Fibroblast of skin of left biceps (primary cell): Measurements from ENCODE around the gene ETS1.

ENCODE experiments used
- DNase-seq, 2 experiments: peaks; one replicate each; pipeline ENCODE4 v3.0.0-alpha.2; 2013; ENCODE audit warnings: low read depth in 2 of 2

ETS1 gene

DNA sequence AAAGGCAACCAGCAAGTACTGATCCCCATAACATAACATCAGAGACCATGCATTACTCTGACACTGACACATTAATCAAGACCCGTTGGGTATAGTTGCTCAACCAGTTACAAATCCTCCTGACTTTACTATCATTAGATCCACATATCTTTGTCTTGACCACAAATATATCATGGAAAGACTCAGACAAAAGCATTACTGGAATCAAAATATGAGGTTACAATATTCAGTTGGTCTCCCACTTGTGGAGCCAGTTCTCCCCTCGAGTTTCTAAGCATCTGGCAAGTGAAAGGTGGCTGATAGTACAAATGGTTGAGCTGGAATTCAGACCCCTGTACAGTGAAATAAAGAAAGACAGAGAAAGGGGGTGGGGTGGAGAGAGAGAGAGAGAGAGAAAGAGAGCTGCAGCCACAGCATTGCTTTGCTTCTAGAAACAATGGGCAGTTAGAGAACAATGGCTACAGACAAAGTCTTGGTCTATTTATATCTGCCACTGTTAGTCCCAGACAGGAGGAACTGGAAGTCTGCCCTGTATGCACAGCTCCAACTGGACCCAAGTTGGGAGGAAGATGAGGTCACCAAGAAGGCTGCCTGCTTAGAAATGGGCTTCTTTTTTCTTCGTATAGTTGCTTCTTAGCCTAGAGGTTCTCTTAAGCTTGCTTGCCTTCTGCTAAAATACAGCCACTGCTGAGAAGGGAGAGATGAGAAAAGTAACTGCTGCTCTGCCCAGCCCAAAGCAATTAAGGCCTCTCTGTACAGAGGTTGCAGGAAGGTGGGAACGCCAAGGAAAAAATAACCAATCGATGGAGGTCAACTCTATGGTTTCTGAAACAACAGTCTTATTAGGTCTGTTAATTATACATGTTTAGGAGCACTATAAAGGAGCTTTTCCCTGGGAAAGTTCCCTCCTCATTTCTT, 85.5 kb downstream of the ETS1 start:
- DNase-seq, result peak in 1 of 2 experiments; percentile 62

- no peak for DNase-seq
These were observed 86.3 kb downstream of the ETS1 start for GRCh38 chr11:128501008-128501407.

DNA sequence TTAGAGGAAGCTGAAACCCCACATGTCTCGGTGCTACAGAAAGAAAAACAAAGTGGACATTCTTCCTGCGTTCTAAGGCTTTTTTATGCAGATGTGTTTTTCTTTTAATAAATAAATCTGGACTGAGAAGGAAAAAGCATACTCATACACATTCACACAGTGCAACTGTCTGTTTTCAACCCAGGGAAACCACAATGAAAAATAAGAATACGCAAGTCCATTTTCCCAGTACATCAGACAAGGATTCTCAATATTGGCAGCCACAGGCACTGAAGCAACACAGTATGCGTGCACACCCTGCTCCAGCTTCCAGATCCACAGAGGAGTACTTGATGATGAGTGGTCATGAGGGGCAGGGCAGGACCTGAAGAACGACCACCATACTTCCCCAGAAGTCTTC, 86.9 kb downstream of the ETS1 start:
- DNase-seq, result no peak

GRCh38 chr11:128499613-128500253, 87.6 kb downstream of the ETS1 start:
- no peak for DNase-seq

GRCh38 chr11:128498721-128499245, 88.6 kb downstream of the ETS1 start:
- DNase-seq, result no peak

GRCh38 chr11:128497776-128498095, 89.6 kb downstream of the ETS1 start:
- DNase-seq, result no peak

DNA sequence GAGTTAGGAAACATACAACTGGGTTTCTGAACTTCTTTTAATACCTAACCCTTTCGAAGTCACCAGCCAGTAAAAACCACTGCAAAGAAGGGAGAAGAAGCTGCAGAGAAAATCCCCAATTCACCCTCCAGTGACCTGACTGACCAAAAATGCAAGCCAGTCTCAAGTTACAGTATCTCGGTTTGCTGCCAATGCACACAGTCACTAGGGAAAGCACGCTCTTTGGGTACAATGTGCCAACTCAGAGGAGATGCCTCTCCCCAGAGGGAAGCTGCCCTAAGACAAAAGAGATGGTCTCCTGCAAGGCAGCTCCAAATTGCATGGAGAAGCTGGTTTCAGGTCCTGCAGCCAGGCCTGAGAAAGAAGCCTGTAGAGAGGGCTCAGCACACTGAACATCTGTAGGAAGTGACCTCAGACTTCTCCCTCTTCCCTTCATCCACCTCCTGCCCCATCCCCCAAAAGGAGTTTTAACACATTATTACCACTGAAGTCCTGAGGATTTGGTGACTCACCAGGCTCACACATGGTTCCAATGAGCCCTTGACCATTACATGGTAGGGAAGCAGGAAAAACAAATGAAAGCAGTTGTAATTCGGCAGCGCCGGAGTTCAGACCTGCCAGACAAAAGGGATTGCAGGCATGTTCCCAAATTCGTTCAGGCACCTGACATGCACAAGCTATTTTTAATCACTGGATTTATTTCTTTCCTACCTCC, 90.1 kb downstream of the ETS1 start:
- DNase-seq, result peak; percentile 99

- DNase-seq, result no peak
These were observed 90.7 kb downstream of the ETS1 start for GRCh38 chr11:128496692-128497060.

DNA sequence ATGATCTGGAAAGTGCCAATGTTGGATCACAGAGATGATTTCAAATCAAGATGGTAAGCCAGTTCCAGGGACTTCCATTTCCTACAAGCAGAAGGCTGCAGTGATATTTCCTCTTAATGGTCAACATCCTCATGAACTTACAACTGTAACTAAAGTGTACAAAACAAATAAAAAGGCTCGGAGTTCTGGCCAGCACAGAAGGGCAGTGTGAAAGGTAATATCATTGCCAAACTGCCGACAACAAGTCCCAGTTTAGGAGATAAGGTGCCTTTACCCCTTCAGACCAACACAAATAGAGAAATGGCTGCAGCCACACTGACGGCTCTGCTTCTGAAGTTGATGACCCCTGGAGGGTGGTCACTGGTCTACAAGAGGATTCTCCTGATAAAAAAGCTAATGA, 91.1 kb downstream of the ETS1 start:
- DNase-seq, result no peak

DNA sequence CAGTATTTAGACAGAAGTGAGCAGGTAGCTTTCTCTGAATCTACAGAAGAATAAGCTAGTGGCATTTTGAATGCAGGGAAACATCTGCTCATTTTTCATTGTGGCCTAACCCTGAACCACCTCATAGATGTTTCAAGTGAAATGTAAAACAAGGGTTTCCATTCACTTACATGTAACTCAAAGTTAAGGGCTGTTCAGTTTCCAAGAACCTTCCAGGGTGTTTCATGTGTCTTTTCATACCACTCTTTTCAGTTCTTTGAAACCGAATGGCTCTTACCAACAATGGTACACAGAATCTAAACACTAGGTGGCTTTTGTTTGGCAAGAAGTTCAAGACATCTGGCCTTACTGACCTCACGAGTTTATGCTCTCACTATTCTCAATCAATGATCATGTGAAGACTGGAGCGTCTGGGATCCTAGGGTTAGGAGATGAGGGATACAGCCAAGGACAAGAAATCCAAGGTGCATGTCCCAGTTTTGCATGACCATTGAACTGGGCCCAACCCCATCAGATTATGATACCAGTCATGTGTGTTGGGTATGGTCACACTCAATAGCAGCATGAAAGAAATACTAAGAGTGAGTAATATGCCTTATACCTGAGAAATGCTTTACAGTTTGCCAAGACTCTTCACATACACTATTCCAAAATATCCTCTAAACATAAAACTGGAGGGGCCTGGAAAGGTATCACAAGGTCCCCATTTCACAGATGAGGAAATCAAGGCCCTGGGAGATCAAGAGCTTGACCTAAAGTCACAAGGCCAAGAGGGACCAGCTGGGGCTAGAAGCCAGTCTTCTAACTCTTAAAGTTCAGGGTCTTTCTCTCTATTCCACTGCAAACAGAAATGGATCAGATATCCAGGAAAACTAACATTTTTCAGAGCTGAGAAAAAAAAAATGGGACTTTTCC, 92.7 kb downstream of the ETS1 start:
- no peak for DNase-seq

- DNase-seq, result no peak
These were observed 93.8 kb downstream of the ETS1 start for GRCh38 chr11:128493570-128493965.

GRCh38 chr11:128492903-128493569, 94.3 kb downstream of the ETS1 start:
- no peak for DNase-seq

GRCh38 chr11:128492461-128492860, 94.9 kb downstream of the ETS1 start:
- DNase-seq, result no peak

- no peak for DNase-seq
These were observed 96.0 kb downstream of the ETS1 start for GRCh38 chr11:128491195-128491936.

DNA sequence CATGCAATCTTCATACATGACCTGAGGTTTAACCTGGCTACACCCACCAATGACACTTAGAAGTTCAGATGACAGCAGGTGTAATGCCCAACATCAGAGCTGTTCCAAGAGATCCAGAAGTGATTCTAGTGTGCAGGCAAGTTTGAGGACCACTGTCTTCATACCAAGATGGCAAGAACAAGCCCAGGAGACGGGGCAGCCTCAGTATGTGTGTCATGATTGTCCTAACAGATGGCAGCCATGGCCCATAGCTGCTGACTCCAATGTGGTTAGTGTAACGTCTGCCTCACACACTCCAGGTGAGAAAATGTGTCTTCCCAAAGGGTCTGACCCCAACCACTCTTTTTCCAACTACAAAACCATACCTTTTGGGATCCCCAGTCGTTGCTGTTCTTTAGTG, 97.3 kb downstream of the ETS1 start:
- DNase-seq, result no peak

GRCh38 chr11:128488471-128488870, 98.9 kb downstream of the ETS1 start:
- peak; percentile 85 to 91 for DNase-seq

DNA sequence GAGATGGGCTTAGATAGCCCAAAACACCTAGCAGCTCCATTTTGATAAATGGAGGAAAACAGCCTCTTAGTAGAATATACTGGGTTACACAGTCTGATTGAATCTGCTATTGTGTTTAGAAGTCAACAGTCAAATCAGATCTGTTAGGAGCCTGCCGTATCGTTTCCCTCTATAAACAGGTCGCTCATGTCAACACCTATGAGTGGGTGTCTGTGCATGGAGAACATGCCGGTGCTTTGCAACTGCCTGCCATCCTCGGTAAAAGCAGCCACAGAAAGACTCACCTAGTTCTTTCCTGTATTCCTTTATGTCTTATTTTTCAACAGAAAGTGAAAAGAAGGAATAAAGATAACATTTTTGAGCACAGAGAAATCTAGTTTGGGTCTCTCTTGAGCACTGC, 99.4 kb downstream of the ETS1 start:
- no peak for DNase-seq

- no peak for DNase-seq
These were observed 103.2 kb downstream of the ETS1 start for GRCh38 chr11:128484172-128484571.

DNA sequence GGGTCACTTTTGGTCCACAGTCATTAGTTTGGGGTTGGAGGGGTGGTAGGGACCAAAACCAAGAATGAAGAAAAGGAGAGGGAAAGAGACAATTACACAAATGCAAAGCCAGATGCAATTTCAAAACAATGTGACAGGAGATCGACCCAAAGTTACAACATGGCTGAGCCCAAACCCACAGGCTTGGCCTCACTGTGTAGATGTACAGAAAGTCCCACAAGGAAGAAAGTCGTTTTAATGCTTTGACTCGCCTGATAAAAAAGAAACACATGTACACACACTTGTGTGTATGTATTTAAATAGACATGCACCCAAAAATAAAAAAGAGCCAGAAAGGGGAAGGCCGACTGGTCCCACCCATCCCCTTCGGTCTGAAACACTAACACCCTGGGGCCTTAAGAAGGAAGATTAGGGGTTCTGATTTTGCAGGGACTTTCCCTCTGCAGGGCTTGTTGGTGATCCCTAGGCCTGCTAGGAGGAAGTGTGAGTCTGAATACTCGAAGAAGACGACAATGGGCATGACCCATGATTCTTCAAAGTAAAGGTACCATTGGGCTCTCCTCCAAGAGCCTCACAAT, 104.1 kb downstream of the ETS1 start:
- DNase-seq, result no peak
